HG03520 (cell line): Measurements from ENCODE around the gene ZMYM4.
"Not testable (repeated sequence)": the region's sequence is repeated elsewhere in the genome, so short reads cannot be mapped to it uniquely, and the experiment has no call there.

Experiments used
- ATAC-seq: cut with Tn5 transposase; IDR thresholded peaks from one replicate; pipeline ENCODE4 v1.9.1; 2021; ENCODE audit warnings: mild to moderate bottlenecking, moderate library complexity; ENCODE audit not compliant: unreplicated experiment

ZMYM4 gene

DNA sequence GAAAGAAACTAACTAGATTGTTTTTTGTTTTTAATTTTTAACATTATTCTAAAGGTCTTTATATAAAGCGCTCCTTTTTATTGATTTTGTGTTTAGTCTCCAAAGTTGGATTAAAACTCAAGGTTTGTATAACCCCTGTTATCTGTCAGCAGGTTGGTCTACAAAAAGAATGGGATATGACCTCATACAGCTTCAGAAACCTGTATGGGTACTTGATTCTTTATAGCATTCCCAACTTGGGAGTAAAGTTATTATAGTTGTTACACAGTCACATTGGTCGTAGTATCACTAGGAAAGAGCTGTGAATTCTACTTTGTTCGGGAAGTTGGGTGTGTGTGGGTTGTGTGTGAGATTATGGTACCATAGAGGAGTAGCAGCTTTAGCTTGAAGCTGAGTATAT lies 52.4 kb downstream of the ZMYM4 start:
- ATAC-seq = no peak

DNA sequence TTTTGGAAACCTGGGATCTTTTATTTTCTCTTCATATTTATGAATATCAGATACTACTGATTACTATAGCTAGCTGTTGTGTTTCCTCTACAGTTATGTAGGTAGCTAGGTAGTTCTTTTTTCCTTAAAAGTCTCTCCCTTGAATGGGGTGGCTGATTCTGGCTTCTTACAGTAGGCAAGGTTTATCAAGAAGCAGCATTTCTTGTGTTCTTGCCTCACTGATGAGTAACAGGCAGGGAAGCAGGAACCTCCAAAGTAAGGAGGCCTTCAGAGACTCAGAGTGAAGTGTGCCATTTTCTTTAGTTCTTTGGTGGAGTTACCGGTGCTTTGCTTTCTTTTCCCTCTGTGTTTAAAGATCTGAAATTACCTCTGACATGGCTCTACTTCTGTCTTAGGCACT lies 56.0 kb downstream of the ZMYM4 start:
- no peak for ATAC-seq

DNA sequence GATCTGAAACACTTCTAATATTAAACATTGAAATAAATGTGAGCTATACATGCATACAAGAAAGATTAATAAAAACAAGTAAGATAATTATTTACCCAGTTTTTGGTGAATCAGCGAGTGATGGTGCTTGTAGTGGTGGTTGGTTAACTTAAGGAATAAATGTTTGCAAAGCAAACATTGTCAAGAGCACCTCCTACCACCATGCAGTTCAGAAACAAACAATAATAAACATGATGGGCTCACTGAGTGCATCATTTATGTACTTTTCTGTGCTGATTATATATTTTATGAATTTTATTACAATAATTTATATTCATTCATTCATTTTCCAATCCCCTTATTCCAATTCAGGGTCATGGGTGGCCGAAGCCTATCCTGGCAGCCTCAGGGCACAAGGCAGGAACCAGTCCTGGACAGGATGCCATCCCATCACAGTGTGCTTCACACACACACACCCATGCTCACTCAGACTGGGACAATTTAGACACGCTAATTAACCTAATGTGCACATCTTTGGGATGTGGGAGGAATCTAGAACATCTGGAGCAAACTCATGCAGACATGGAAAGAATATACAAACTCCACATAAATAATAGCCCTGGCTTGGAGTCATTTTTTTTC lies 57.8 kb downstream of the ZMYM4 start:
- ATAC-seq = no peak

DNA sequence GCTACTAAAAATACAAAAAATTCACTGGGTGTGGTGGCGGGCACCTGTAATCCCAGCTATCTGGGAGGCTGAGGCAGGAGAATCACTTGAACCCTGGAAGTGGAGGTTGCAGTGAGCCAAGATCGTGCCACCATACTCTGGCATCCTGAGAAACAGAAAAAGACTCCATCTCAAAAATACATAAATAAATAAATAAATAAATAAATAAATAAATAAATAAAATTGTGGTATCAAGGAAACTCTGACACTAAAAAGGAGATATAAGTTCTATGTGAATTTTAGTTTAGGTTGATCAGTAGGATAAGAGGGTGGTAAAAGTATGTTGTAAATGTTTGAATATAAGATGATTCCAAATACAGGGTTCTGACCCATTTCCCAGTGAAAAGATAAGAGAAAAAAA lies 63.1 kb downstream of the ZMYM4 start:
- not testable (repeated sequence) for ATAC-seq

DNA sequence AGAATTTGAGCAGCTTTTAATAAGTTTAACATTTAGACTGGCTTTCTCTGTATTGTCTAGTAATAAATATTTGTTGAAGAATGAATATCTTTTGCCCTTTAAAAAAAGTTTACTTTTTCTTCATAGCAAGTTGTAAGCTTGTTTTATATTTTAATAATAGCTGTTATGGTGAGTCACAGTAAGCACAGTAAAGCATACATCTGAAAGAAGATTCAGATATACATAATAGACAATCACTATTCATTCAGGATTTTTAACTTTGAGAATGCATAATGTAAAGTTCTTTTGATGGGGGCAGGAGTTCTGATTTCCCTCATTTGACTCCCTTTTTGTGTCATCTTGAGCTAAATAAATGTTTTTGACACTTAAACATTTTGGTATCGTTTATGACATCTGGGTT lies 66.0 kb downstream of the ZMYM4 start:
- no peak for ATAC-seq

DNA sequence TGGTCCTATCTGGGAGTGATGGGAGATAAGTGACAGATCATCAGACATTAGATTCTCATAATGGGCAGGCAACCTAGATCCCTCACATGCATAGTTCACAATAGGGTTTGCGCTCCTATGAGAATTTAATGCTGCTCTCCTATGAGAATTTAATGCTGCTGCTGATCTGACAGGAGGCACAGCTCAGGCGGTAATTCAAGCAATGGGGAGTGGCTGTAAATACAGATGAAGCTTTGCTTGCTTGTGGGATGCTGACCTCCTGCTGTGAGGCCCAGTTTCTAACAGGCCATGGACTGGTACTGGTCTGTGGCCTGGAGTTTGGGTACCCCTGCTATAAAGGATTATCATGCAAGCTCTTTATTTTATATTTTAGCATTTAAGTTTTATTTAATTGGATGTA lies 72.0 kb downstream of the ZMYM4 start:
- no peak for ATAC-seq

DNA sequence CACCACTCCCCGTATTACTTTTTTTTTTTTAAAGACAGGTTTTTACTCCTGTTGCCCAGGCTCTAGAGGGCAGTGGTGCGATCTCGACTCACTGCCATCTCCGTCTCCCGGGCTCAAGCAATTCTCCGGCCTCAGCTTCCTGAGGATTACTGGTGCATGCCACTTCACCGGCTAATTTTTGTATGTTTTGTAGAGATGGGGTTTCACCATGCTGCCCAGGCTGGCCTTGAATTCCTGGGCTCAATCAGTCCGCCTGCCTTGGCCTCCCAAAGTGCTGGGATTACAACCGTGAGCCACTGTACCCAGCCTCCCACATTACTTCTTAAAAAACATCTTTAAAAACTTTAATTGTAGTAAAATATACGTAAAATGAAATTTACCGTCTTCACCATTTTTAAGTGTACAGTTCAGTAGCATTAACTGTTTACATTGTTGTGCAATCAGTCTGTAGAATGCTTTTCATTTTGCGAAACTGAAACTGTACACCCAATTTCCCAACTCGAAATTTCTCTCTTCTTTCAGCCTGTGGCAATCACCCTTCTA lies 77.0 kb downstream of the ZMYM4 start:
- no peak for ATAC-seq

DNA sequence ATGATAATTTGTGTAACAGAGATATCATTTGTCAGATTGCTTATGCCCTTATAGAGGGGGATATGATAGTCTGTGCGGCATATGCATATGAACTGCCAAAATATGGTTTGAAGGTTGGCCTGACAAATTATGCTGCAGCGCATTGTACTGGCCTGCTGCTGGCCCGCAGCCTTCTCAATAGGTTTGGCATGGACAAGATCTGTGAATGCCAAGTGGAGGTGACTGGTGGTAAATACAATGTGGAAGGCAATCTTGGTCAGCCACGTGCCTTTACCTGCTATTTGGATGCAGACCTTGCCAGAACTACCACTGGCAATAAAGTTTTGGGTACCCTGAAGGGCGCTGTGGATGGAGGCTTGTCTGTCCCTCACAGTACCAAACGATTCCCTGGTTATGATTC lies 82.4 kb downstream of the ZMYM4 start:
- ATAC-seq = no peak

DNA sequence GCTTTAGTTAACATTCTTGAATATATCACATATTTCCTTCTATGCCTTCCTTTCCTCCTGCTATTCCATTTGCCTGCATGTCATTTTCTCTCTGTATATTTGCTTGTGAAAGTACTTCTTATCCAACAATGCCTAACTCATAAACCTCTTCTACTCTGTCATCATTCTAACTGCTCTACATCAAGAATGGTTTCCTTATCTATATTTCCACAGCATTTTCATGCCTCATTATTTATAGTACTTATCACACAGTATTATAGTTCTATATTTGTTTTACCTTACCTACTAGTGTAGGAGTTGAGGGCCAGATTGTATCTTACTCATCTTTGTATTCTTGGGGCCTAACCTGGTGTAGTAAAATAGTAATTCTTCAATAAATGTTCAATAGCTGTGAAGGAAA lies 91.5 kb downstream of the ZMYM4 start:
- no peak for ATAC-seq

DNA sequence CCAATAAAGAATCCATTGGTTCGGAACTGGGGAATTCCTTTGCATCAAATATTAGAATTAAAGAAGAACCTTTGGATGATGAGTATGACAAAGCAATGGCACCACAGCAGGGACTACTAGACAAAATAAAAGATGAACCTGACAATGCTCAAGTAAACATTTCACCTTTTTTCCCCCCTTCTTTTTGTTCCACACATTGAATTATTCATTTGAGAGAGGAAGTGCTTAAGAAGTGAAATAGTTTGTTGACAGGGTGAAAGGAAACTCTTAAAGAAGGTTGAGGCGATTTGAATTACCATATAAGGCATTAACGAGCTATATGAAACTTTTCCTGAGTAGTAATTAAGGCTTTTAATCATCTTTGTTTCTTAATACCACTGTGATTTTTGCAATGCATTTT lies 93.1 kb downstream of the ZMYM4 start:
- ATAC-seq = no peak

DNA sequence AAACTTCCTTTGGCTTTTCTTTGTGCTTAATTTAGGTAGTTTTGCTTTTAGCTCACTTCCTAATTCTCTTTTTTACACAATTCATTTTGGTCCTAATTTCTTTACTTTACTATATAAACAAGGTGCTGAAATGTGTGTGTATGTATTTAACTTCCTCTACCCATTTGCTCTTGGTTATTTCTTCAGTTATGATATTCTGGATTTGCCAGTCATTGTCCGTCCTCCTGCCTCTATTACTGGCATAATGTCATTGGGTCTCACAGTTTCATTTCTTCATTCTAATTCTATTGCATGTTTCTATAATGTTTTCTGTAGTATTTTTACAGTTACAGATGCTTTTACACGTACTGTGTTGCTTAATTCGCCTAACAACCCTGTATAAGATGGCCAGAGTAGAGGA lies 96.2 kb downstream of the ZMYM4 start:
- no peak for ATAC-seq

DNA sequence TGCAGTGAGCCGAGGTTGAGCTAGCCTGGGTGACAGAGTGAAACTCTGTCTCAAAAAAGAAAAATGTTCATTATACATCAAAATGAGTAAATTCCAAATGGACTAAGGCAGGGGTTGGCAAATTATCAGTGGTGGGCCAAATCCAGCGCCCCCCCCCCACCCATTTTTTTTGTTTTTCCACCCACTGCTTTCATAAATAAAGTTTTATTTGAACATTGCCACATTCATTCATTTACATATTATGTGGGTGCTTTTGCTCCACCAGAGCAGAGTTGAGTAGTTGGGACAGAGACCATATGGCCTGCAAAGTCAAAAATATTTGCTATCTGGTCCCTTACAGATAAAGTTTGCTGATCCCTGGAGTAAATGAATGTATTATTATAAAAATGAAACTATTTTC lies 99.4 kb downstream of the ZMYM4 start:
- ATAC-seq = no peak

DNA sequence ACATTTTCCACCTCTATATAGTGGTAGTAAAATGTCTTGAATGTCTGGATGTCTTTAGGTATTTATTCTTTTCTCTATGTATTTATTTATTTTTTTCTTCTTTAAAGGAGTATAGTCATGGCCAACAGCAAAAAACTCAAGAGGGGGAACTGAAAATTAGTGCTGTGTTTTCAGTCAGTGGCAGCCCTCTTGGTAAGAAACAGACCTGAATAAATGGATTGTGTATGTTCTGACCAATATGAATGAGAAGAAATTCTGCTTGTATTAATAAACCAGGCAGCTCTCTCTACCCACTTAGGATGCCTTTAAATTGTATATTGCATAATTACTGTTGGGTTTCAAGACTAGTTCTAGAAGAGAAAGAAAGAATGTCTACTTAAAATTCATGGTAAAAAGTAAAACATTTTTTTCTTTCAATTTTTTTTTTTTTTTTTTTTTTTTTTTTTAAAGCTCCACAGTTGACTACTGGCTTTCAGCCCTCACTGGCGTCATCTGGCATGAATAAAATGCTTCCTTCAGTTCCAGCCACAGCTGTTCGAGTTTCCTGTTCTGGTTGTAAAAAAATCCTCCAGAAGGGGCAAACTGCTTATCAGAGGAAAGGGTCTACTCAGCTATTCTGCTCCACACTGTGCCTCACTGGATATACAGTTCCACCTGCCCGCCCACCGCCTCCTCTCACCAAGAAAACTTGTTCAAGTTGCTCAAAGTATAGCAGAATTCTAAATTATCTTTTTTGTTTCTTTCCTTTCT lies 101.6 kb downstream of the ZMYM4 start:
- ATAC-seq = no peak

DNA sequence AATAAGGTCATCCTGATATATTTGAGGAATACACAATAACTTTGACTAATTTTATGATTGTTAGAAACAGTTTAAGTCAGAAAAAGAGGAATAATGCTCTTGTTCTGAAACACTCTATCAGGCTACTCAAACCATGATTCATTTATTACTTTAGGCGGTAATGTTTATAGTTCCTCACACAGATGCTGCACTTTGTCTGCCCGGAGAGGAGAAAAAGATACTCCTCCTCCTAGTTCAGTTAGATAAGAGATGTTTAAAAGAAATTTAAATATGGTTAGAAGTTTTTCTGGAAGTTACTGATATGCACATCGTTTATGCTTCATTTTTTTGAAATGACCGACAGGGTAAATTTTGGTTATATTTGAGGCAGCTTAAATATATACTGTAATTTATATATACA lies 103.0 kb downstream of the ZMYM4 start:
- no peak for ATAC-seq

DNA sequence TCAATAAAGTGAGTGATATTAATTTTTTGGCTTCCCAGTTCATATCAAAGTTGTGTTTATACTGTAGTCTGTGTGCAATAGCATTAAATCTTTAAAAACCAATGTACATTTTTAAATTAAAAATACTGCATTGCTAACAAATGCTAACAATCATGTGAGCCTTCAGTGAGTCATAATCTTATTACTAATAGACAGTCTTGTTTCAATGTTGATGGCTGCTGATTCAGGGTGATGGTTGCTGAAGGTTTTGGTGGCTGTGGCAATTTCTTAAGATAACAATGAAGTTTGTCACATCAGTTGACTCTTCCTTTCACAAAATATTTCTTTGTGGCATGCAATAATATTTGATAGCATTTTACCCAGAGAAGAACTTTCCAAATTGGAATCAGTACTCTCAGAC lies 109.0 kb downstream of the ZMYM4 start:
- no peak for ATAC-seq

DNA sequence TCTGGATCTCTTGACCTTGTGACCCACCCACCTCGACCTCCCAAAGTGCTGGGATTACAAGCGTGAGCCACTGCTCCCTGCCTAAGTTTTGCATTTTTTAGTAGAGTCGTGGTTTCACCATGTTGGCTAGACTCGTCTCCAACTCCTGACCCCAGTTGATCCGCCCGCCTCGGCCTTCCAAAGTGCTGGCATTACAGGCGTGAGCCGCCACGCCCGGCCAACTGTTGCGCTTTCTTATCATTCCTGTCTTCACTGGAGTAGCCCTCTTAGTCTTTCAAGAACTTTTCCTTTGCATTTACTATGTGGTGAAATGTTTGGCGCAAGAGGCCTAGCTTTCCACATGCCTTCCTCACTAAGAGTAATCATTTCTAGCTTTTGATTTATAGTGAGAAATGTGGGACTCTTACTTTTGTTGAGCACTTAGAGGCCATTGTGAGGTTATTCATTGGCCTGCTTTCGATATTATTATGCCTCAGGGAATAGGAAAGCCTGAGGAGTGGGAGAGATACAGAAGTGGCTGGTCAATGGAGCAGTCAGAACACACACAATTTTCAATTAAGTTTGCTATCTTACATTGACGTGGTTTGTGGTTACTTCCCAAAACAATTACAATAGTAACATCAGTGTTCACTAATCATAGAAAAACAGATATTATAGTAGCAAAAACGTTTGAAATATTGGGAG lies 111.0 kb downstream of the ZMYM4 start:
- ATAC-seq = no peak

DNA sequence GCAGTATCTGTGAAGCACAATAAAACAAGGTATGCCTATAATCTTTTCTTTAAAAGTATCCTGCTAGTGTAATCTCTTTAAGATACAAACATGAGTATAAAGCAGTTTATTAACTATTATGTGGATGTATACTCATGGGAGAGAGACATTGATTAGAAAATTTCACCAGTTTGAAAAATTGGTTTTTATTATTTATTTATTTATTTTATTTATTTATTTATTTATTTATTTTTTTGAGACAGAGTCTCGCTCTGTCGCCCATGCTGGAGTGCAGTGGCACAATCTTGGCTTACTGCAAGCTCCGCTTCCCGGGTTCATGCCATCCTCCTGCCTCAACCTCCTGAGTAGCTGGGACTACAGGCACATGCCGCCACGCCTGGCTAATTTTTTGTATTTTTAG lies 111.6 kb downstream of the ZMYM4 start:
- not testable (repeated sequence) for ATAC-seq

DNA sequence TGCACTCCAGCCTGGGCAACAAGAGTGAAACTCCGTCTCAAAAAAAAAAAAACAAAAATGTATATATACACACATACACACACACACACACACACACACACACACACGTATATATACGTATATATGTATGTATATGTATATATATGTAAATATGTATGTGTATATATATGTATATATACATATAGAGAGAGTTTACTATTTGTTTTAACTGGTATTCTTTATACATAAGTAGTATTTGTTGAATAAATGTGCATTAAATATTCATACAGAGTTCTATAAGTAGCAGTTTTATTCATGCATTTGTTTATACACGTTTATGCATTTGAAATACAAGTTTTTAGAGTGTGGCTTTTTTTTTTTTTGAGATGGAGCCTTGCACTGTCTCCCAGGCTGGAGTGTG lies 113.6 kb downstream of the ZMYM4 start:
- ATAC-seq = no peak

DNA sequence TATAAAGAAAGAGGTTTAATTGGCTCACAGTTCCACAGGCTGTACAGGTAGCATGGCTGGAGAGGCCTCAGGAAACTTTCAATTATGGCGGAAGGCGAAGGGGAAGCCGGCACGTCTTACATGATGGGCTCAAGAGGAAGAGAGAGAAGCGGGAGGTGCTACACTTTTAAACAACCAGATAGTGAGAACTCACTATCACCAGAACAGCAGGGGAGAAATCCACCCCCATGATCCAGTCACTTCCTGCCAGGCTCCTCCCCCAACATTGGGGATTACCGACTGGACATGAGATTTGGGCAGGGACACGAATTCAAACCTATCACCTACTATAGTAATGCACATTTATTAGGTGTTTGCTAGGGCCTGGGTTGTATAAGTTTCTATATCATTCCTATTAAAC lies 117.8 kb downstream of the ZMYM4 start:
- ATAC-seq = no peak

DNA sequence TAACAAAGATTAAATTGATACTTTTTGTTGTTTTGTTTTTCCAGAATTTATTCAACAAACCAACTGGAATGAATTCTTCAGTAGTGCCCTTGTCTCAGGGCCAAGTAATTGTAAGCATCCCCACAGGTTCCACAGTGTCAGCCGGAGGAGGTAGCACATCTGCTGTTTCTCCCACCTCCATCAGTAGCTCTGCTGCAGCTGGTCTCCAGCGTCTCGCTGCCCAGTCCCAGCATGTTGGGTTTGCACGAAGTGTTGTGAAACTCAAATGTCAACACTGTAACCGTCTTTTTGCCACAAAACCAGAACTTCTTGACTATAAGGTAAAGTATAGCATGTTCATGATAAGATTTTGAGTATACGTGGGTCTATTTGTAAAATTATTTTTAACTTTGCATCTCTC lies 118.5 kb downstream of the ZMYM4 start:
- ATAC-seq = no peak

DNA sequence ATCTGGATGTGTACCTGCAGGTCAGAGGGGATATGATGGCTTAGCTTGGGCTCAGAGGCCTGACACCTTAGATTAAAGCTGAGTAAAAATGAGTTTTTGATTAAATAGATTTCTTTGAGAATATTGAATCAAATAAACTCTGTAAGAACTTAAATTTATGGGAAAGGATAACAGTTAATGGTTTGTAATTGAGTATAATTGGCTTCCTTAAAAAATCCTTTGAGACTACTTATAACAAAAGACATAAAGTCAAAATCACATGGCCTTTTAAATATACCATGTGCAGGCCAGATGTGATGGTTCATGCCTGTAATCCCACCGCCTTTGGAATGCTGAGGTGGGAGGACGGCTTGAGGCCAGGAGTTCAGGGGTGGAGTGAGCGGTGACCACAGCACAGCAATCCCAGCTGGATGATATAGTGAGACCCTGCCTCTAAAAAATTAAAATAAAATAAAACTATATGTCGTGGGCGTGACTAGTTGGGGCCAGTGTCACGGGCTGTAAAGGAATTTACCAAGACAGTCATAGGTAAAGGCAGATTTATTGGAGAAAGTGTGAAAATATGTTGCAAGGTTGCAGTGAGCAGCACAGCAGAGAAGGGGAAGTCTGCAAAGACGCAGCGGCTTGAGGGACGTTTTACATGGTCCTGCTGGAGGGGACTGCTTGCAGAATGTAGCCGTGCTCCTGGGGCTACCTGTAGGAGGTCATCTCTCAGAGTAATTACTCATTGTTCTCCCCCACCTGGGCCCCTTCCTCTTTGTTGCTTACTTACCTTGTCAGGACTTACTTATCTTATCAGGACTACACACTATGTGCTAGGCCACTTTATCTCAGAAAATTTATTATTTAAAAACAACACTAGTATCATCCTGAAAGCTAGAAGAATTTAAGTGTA lies 122.3 kb downstream of the ZMYM4 start:
- no peak for ATAC-seq
